GM12865 (cell line): ENCODE data around the gene SPACDR.

Experiments
- DNase-seq: peaks from one replicate; pipeline ENCODE4 v3.0.0; 2010; ENCODE audit warnings: low read depth
- H3K4me3 ChIP-seq: 2 replicates; pipeline ENCODE4 v1.5.1; 2011; ENCODE audit warnings: mild to moderate bottlenecking, low read depth, low read length, control low read depth
- TF ChIP-seq, protein P1 (sequence below): IDR thresholded peaks from 2 replicates; pipeline ENCODE4 v1.5.1; 2011; ENCODE audit warnings: low read length, control low read depth, low read depth, inconsistent platforms; ENCODE audit not compliant: insufficient read depth; ENCODE audit errors: missing control alignments

SPACDR gene

DNA sequence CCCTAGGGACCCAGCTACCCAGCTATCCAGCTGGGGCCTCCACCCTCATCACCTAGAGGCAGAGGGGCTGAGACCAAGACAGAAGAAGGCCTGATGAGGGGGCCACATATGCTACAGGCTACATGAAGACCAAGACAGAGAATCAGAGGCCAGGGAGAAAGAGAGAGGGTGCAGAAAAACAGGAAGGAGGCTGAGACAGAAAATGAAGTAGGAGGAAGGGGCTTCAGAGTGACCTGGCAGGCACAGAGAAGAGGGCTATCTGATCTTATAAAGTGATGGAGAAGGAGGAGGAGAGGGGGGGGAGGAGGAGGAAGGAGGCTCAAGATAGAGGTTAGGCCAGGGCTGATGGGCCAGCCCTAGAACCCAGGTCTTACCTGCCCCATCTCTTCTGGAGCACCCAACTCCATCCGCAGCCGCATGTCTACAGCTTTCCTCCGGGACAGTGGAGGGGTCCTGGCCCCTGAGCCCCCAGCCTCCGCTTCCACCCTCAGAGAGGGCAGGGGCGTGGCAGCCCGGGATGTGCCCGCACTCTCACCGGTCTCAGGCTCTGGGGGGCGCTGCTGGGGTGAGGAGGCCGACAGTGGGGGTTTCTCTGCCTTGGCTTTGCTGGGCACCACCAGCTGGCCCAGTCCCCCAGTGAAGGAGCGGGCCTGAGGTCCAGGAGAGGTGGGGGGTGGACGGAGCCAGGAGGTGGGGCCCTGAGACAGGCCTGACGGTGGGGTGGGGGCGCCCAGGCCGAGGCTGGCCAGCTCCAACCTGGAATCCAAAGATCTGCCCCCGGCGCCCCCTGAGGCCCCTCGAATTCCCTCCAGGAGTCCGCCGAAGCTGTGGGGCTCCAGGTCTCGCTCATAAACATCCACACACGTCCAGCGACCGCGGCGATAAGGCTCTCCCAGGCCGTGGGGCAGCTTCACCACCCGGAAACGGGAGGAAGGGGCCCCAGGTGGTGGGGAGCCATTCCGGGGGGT is 13.1 kb upstream of the SPACDR start:
- DNase-seq = peak; percentile 35
- TF ChIP-seq, protein P1, sequence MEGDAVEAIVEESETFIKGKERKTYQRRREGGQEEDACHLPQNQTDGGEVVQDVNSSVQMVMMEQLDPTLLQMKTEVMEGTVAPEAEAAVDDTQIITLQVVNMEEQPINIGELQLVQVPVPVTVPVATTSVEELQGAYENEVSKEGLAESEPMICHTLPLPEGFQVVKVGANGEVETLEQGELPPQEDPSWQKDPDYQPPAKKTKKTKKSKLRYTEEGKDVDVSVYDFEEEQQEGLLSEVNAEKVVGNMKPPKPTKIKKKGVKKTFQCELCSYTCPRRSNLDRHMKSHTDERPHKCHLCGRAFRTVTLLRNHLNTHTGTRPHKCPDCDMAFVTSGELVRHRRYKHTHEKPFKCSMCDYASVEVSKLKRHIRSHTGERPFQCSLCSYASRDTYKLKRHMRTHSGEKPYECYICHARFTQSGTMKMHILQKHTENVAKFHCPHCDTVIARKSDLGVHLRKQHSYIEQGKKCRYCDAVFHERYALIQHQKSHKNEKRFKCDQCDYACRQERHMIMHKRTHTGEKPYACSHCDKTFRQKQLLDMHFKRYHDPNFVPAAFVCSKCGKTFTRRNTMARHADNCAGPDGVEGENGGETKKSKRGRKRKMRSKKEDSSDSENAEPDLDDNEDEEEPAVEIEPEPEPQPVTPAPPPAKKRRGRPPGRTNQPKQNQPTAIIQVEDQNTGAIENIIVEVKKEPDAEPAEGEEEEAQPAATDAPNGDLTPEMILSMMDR = peak; percentile 54
- H3K4me3 ChIP-seq = peak overlapping the region; percentile 64

DNA sequence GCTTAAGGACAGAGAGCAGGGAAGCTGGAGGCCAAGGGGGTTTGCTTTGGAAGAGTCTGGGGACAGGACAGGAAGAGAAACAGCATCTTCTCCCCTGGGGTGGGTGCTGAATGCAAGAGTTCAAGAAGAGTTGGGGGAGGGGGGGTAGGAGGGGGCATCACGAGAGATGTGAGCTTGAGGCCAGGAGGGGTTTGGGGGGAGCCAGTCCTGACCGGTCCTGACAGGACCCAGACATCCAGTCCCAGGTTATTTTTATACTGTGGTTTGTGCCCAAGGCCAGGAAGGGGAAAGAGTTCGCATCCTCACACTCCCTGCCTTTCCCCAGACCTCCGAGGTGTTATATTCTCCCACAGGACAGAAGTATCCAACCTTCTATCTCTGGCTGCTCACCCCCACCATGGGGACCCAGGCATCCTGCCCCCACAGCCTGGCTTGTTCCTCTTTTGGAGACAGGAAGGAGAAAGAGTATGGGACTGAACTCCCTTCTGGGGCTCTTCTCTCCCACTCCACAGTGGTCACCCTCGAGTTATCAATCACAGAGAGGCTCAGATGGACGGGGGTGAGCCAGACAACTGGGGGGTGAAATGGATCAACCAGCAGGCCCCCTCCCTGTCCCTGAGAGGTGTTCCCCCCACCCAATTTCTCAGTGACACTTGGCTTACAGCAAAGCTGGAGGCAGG is 12.2 kb upstream of the SPACDR start:
- TF ChIP-seq, protein P1 = no peak
- DNase-seq = no peak
- peak overlapping the region; percentile 64 for H3K4me3 ChIP-seq

DNA sequence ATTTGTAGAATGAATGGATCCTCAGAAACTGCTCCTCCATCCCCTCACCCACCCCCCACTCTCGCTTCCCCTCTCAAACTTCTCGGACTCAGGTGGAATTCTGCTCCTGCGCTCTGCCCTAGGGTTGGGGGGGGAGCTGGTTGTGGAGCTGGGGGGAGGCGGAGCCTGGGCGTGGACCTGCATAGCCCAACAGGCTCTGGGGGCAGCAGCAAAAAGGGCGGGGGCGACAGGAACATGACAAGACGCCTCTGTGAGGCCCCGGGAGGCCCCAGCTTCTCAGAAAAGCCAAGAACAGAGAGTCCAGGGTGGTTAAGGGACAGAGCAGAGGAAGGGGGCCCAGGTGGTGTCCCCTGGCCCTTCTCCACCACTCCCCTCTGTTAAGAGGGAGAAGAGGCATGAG is 11.5 kb upstream of the SPACDR start:
- TF ChIP-seq, protein P1 = no peak
- peak overlapping the region; percentile 64 for H3K4me3 ChIP-seq
- peak; percentile 39 for DNase-seq

DNA sequence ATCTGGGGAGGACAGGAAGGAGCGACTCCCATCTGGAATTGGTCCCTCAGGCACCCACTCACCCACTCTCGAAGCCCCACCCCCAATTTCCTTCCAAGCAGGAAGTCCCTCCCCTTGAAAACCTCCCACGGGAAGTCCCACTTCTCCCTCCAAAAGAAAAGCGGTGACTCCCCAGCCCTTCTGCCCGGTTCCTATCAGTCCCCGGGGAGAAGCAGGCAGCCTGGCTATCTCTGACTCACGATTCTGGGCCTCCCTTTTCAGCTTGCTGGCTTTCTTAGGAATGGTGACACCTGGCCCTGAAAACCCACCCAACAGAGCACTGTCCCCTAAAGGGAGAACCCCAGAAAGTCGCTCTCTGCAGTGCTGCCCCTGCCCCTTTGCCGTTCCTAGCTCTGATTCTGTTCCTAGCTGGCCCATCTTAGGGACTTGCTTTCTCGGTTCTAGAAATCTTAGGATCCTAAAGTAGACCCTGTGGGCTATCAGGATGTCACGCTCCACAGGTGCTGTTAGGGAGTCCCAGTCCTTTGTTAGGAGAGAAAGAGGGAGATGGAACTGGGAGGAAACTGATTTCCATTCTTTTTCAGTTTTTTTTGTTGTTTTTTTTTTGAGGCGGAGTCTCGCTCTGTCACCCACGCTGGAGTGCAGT is 8.9 kb upstream of the SPACDR start:
- H3K4me3 ChIP-seq = peak overlapping the region; percentile 30; the same call in 1 of the 2 replicates
- TF ChIP-seq, protein P1 = no peak
- peak; percentile 67 for DNase-seq

DNA sequence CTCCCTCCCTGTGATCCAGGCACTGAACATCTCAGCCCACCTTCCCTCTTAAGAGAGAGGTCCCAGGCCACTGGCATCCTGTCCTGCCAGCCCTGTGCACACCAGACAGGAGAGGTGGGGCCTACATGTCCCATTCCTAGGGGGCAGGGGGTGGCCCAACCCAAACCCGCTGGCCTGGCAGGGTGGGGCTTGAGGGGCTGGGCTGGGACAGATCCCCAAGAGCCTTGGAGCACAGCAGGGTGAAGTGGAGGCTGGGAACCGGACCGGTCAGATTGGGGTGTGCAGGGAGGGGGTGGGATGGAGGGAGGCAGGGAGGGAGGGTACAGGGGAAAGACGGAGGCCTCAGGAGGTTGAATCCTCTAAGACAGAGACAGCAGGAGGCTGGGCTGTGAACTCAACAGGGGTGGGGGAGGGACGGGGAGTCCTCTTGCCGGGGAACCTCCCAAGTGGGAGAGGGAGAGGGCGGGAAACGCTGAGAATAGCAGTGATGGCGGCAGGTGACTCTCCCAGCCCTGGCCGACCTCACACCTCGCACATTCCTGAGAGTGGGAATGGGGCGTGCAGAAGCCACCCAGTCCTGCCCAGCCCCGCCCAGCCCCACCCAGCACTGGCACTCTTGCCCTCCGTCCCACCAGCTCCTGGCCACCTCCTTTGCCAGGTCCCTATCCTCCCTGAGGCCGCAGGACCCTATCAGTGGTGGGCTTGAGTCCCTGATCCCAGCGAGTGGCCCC is 8.2 kb upstream of the SPACDR start:
- H3K4me3 ChIP-seq = no peak overlapping the region
- TF ChIP-seq, protein P1 = no peak
- no peak for DNase-seq

DNA sequence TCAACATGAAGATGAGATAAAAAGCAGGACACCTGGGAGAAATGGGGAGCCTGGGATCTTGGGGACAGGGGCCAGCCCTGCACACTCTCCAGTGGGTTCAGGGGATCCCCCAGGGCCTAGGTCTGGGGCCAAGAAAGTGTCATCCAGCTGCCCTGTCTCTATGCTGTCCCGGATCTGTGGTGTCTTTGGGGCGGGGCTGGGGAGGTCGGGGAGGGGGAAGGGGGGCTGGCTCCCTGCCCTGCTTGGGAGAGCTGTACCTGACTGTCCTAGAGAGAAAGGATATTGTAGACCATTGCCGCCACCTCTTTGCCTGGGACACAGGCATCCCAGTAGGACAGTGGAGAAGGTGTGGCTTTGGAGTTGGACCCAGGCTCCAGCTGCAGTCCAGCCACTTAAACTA is 7.0 kb upstream of the SPACDR start:
- TF ChIP-seq, protein P1 = no peak
- no peak overlapping the region for H3K4me3 ChIP-seq
- DNase-seq = no peak
